Measurements from ENCODE around the gene MMP24.

- no peak for TF ChIP-seq POLR2A (IDR thresholded peaks at IDR 0.05)
- TF ChIP-seq POLR2AphosphoS5 (IDR thresholded peaks at IDR 0.05), result no peak
- no peak for TF ChIP-seq CTCF (IDR thresholded peaks at IDR 0.05)
- TF ChIP-seq EP300 (IDR thresholded peaks at IDR 0.05; ENCODE audit: low read depth), result no peak
These were observed 46.2 kb upstream of the MMP24 start for GRCh38 chr20:35180266-35180665.
